Upper lobe of left lung (tissue), 4 donors: ENCODE measurements around the gene EEF1A2.
"Not testable (repeated sequence)": the region's sequence is repeated elsewhere in the genome, so short reads cannot be mapped to it uniquely, and the experiment has no call there.

Experiments
- CTCF ChIP-seq, 6 experiments: fragments of 450-650 bp in 4 of 6; fragments of 200-600 bp in 2 of 6; sonication (generic) in 2 of 6; IDR thresholded peaks; one replicate each; pipeline ENCODE4 v1.5.1; 2016 to 2019; ENCODE audit warnings: antibody characterized with exemption in 6 of 6
- EP300 ChIP-seq, 4 donors: sonication (generic); formaldehyde crosslinking; IDR thresholded peaks; one replicate each; pipeline ENCODE4 v1.5.1; 2017; ENCODE audit warnings: antibody characterized with exemption in 4 of 4, control low read depth in 2 of 4
- POLR2A ChIP-seq, 4 donors: fragments of 450-650 bp; IDR thresholded peaks; one replicate each; pipeline ENCODE4 v1.5.1; 2016 to 2017; ENCODE audit warnings: antibody characterized with exemption in 4 of 4, mild to moderate bottlenecking in 2 of 4
- POLR2AphosphoS5 ChIP-seq, 2 donors: sonication (generic); formaldehyde crosslinking; IDR thresholded peaks; one replicate each; pipeline ENCODE4 v1.5.1; 2017; ENCODE audit warnings: antibody characterized with exemption in 2 of 2

- TF ChIP-seq POLR2AphosphoS5, CTCF, EP300, POLR2A (IDR thresholded peaks at IDR 0.05): not testable (repeated sequence)
Measured at GRCh38 chr20:63479695-63480419, 19.0 kb downstream of the EEF1A2 start.
